ENCODE measurements around the gene UBE2G2.

UBE2G2 gene

GRCh38 chr21:44815852-44816628 lies 14.4 kb upstream of the UBE2G2 start:
- peaks cover 0 to 36% (median 33%) of the 10 kb centered on the region in 5 donors for H3K4me1 ChIP-seq (ENCODE audit: control insufficient read depth in 5 of 5, insufficient read depth in 5 of 5, low read length in 5 of 5)
- H3K4me3 ChIP-seq (ENCODE audit: low read depth in 1 of 5, low read length in 5 of 5): peak overlapping the region in 1 of 5 donors; percentile 13
- no peaks in the 10 kb centered on the region for H3K27me3 ChIP-seq (ENCODE audit: control insufficient read depth in 5 of 5, insufficient read depth in 4 of 5, low read length in 5 of 5)
- peak overlapping the region in 1 of 5 donors; percentile 28 for H3K9ac ChIP-seq (ENCODE audit: low read length in 5 of 5)
- H3K9me3 ChIP-seq (ENCODE audit: control insufficient read depth in 5 of 5, low read length in 5 of 5): peaks cover 0 to 20% (median 13%) of the 10 kb centered on the region in 5 donors
- no peak overlapping the region for H3K27ac ChIP-seq (ENCODE audit: low read depth, low read length)
- H3K36me3 ChIP-seq (ENCODE audit: control insufficient read depth in 5 of 5, insufficient read depth in 5 of 5, low read length in 5 of 5): peaks cover 0 to 21% (median 17%) of the 10 kb centered on the region in 5 donors

DNA sequence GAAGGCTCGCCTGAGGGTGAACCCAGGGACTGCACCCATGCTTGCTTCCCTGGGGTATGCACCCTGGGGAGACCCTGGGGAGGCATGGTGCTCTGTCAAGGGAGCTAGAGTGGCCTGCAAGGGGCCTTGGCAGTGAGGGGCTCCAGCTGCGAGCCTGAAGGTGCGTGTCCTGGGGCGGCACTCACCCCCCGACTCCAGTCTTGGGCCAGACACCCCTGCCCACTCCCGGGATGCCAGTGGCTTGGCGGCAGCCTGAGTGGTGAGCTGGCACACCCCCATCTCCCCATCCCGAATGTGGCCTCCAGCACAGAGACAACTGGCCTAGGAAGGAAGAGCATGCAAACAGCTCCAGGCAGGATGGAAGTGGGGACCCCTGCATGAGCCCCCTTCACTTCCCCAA lies 13.6 kb upstream of the UBE2G2 start:
- peak overlapping the region; percentile 30 for H3K27ac ChIP-seq (ENCODE audit: low read depth, low read length)
- peaks cover 0 to 12% (median 11%) of the 10 kb centered on the region in 5 donors for H3K9me3 ChIP-seq (ENCODE audit: control insufficient read depth in 5 of 5, low read length in 5 of 5)
- peaks cover 0 to 36% (median 33%) of the 10 kb centered on the region in 5 donors for H3K4me1 ChIP-seq (ENCODE audit: control insufficient read depth in 5 of 5, insufficient read depth in 5 of 5, low read length in 5 of 5)
- peaks cover 0 to 28% (median 23%) of the 10 kb centered on the region in 5 donors for H3K36me3 ChIP-seq (ENCODE audit: control insufficient read depth in 5 of 5, insufficient read depth in 5 of 5, low read length in 5 of 5)
- H3K4me3 ChIP-seq (ENCODE audit: low read depth in 1 of 5, low read length in 5 of 5): no peak overlapping the region
- no peaks in the 10 kb centered on the region for H3K27me3 ChIP-seq (ENCODE audit: control insufficient read depth in 5 of 5, insufficient read depth in 4 of 5, low read length in 5 of 5)
- no peak overlapping the region for H3K9ac ChIP-seq (ENCODE audit: low read length in 5 of 5)

DNA sequence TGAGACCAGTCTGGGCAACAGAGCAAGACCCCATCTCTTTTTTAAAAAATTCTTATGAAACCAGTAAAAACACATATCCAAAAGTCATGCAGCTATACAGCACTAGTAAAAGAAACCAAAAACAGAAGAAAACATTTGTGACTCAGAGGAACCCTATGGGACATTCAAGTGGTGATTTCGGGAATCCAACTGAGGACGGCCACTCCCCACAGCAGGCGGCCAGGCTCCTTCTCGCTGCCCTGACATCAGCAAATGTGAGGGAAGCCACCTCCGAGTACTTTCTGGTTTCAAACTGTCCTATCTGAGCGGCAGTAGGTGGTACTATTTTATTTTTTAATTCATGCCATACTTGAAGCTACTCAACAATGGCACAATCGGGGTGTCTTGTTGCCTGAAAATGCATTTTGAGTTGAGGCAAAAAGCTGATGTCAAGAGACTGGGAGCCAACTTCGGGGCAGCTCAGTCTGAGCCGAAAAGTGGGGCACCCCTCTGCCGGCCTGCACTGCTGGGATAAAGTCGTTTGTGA lies 12.9 kb upstream of the UBE2G2 start:
- Histone ChIP-seq H3K27me3 (ENCODE audit: control insufficient read depth in 5 of 5, insufficient read depth in 4 of 5, low read length in 5 of 5) (no peaks in the 10 kb centered on the region), H3K4me3 (ENCODE audit: low read depth in 1 of 5, low read length in 5 of 5) (peak overlapping the region in 1 of 5 donors; percentile 6), H3K36me3 (ENCODE audit: control insufficient read depth in 5 of 5, insufficient read depth in 5 of 5, low read length in 5 of 5) (peaks cover 0 to 34% (median 29%) of the 10 kb centered on the region in 5 donors), H3K9ac (ENCODE audit: low read length in 5 of 5) (no peak overlapping the region), H3K4me1 (ENCODE audit: control insufficient read depth in 5 of 5, insufficient read depth in 5 of 5, low read length in 5 of 5) (peaks cover 0 to 36% (median 33%) of the 10 kb centered on the region in 5 donors), H3K9me3 (ENCODE audit: control insufficient read depth in 5 of 5, low read length in 5 of 5) (peaks cover 0 to 8% (median 6%) of the 10 kb centered on the region in 5 donors), H3K27ac (ENCODE audit: low read depth, low read length) (peak overlapping the region; percentile 30)

DNA sequence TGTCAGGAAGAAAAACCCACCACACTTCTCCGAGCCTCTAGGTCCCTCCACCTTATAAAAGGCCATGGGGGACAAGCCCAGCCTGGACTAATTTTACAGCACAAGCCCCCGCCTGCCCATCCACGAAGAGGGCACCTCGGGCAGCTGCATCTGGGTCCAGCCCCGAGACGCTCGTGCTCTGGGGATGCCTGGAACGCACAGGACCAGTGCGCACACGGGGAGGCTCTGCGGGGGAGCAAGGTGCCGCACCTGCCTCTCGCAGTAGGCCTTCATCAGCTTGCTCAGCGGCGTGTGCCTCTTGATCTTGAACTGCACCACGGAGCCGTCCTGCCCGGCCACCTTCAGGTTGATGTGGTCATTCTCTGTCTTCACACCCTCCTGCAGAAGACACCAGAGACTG lies 12.1 kb upstream of the UBE2G2 start:
- peaks cover 0 to 33% (median 31%) of the 10 kb centered on the region in 5 donors for H3K4me1 ChIP-seq (ENCODE audit: control insufficient read depth in 5 of 5, insufficient read depth in 5 of 5, low read length in 5 of 5)

DNA sequence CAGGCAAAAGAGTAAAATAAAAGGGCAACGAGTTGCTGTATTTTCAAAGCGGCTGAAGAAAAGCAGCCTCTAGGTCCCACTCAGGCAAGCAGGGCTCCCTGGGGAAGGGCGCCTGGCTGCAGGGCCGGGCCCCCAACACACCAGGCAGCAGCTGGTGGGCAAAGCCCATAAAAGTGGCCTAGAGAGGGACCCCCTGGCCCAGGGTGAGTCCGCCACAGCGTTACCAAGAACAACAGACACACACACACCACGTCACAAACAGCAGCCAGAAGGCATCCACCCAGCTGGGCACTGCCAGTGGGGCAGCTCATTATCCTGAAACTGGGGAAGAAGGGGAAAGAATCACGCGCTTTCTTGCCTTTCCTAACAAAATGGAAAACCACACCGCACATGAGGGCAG lies 11.5 kb upstream of the UBE2G2 start:
- peaks cover 0 to 49% (median 42%) of the 10 kb centered on the region in 5 donors for H3K36me3 ChIP-seq (ENCODE audit: control insufficient read depth in 5 of 5, insufficient read depth in 5 of 5, low read length in 5 of 5)
- no peak overlapping the region for H3K9ac ChIP-seq (ENCODE audit: low read length in 5 of 5)
- H3K9me3 ChIP-seq (ENCODE audit: control insufficient read depth in 5 of 5, low read length in 5 of 5): no peaks in the 10 kb centered on the region
- H3K4me3 ChIP-seq (ENCODE audit: low read depth in 1 of 5, low read length in 5 of 5): no peak overlapping the region
- no peaks in the 10 kb centered on the region for H3K27me3 ChIP-seq (ENCODE audit: control insufficient read depth in 5 of 5, insufficient read depth in 4 of 5, low read length in 5 of 5)
- peaks cover 0 to 30% (median 27%) of the 10 kb centered on the region in 5 donors for H3K4me1 ChIP-seq (ENCODE audit: control insufficient read depth in 5 of 5, insufficient read depth in 5 of 5, low read length in 5 of 5)
- H3K27ac ChIP-seq (ENCODE audit: low read depth, low read length): no peak overlapping the region

More for the DNA sequence above, 12.1 kb upstream of the UBE2G2 start:
- H3K9ac ChIP-seq (ENCODE audit: low read length in 5 of 5): no peak overlapping the region
- no peak overlapping the region for H3K4me3 ChIP-seq (ENCODE audit: low read depth in 1 of 5, low read length in 5 of 5)
- H3K27ac ChIP-seq (ENCODE audit: low read depth, low read length): no peak overlapping the region
- H3K36me3 ChIP-seq (ENCODE audit: control insufficient read depth in 5 of 5, insufficient read depth in 5 of 5, low read length in 5 of 5): peaks cover 0 to 43% (median 37%) of the 10 kb centered on the region in 5 donors
- H3K27me3 ChIP-seq (ENCODE audit: control insufficient read depth in 5 of 5, insufficient read depth in 4 of 5, low read length in 5 of 5): no peaks in the 10 kb centered on the region
- peaks cover 0 to under 1% (median 0%) of the 10 kb centered on the region in 5 donors for H3K9me3 ChIP-seq (ENCODE audit: control insufficient read depth in 5 of 5, low read length in 5 of 5)

- no peak overlapping the region for H3K9ac ChIP-seq (ENCODE audit: low read length in 5 of 5)
- H3K27ac ChIP-seq (ENCODE audit: low read depth, low read length): no peak overlapping the region
- H3K9me3 ChIP-seq (ENCODE audit: control insufficient read depth in 5 of 5, low read length in 5 of 5): no peaks in the 10 kb centered on the region
- no peaks in the 10 kb centered on the region for H3K27me3 ChIP-seq (ENCODE audit: control insufficient read depth in 5 of 5, insufficient read depth in 4 of 5, low read length in 5 of 5)
- peaks cover 0 to 30% (median 27%) of the 10 kb centered on the region in 5 donors for H3K4me1 ChIP-seq (ENCODE audit: control insufficient read depth in 5 of 5, insufficient read depth in 5 of 5, low read length in 5 of 5)
- H3K4me3 ChIP-seq (ENCODE audit: low read depth in 1 of 5, low read length in 5 of 5): no peak overlapping the region
- peaks cover 0 to 54% (median 44%) of the 10 kb centered on the region in 5 donors for H3K36me3 ChIP-seq (ENCODE audit: control insufficient read depth in 5 of 5, insufficient read depth in 5 of 5, low read length in 5 of 5)
These were observed 11.0 kb upstream of the UBE2G2 start for GRCh38 chr21:44812640-44813039.

DNA sequence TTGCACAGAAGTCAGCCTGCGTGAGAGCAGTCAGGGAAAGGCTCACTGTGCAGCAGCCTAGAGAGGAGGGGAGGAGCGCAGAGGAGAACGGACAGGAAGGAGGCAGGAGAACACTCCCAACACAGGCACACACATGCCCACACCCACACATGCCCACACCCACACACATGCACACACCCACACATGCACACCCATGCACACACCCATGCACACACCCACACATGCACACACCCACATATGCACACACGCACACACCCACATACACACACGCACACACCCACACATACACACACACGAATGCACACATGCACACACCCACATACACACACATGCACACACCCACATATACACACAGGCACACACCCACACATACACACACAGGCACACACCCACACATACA lies 9.2 kb upstream of the UBE2G2 start:
- no peak overlapping the region for H3K27ac ChIP-seq (ENCODE audit: low read depth, low read length)
- H3K36me3 ChIP-seq (ENCODE audit: control insufficient read depth in 5 of 5, insufficient read depth in 5 of 5, low read length in 5 of 5): peaks cover 2 to 71% (median 59%) of the 10 kb centered on the region in 5 donors
- H3K9ac ChIP-seq (ENCODE audit: low read length in 5 of 5): no peak overlapping the region
- H3K4me3 ChIP-seq (ENCODE audit: low read depth in 1 of 5, low read length in 5 of 5): no peak overlapping the region
- no peaks in the 10 kb centered on the region for H3K27me3 ChIP-seq (ENCODE audit: control insufficient read depth in 5 of 5, insufficient read depth in 4 of 5, low read length in 5 of 5)
- no peaks in the 10 kb centered on the region for H3K9me3 ChIP-seq (ENCODE audit: control insufficient read depth in 5 of 5, low read length in 5 of 5)
- H3K4me1 ChIP-seq (ENCODE audit: control insufficient read depth in 5 of 5, insufficient read depth in 5 of 5, low read length in 5 of 5): peaks cover 0 to 15% (median 11%) of the 10 kb centered on the region in 5 donors

GRCh38 chr21:44805859-44806258 lies 4.2 kb upstream of the UBE2G2 start:
- Histone ChIP-seq H3K9ac (ENCODE audit: low read length in 5 of 5) (no peak overlapping the region), H3K4me1 (ENCODE audit: control insufficient read depth in 5 of 5, insufficient read depth in 5 of 5, low read length in 5 of 5) (peaks cover 2 to 28% (median 13%) of the 10 kb centered on the region in 5 donors), H3K36me3 (ENCODE audit: control insufficient read depth in 5 of 5, insufficient read depth in 5 of 5, low read length in 5 of 5) (peaks cover 4 to 66% (median 46%) of the 10 kb centered on the region in 5 donors), H3K4me3 (ENCODE audit: low read depth in 1 of 5, low read length in 5 of 5) (no peak overlapping the region), H3K9me3 (ENCODE audit: control insufficient read depth in 5 of 5, low read length in 5 of 5) (no peaks in the 10 kb centered on the region), H3K27me3 (ENCODE audit: control insufficient read depth in 5 of 5, insufficient read depth in 4 of 5, low read length in 5 of 5) (no peaks in the 10 kb centered on the region), H3K27ac (ENCODE audit: low read depth, low read length) (no peak overlapping the region)

DNA sequence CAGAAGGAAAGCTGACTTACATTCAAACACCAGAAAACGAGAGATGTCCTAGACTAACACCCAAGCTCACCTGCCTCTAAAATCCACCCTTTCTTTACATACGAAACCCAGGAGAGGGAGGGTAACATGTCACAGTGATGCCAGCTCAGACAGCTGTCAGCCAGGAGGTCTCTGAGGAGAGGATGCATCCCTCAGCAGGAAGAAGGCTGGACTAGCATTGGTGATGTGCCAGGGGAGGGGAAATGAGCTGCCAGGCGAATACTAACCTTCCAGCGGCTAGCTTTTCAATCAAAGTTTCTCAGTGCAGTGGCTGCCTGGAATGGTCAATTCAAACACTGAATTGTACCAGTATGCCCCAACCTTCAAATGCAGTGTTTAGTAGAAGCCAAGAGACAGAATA lies 3.6 kb upstream of the UBE2G2 start:
- Histone ChIP-seq H3K9ac (ENCODE audit: low read length in 5 of 5) (no peak overlapping the region), H3K27me3 (ENCODE audit: control insufficient read depth in 5 of 5, insufficient read depth in 4 of 5, low read length in 5 of 5) (no peaks in the 10 kb centered on the region), H3K9me3 (ENCODE audit: control insufficient read depth in 5 of 5, low read length in 5 of 5) (no peaks in the 10 kb centered on the region), H3K4me1 (ENCODE audit: control insufficient read depth in 5 of 5, insufficient read depth in 5 of 5, low read length in 5 of 5) (peaks cover 6 to 34% (median 19%) of the 10 kb centered on the region in 5 donors), H3K36me3 (ENCODE audit: control insufficient read depth in 5 of 5, insufficient read depth in 5 of 5, low read length in 5 of 5) (peaks cover 4 to 60% (median 40%) of the 10 kb centered on the region in 5 donors), H3K27ac (ENCODE audit: low read depth, low read length) (no peak overlapping the region), H3K4me3 (ENCODE audit: low read depth in 1 of 5, low read length in 5 of 5) (no peak overlapping the region)

- Histone ChIP-seq H3K9ac (ENCODE audit: low read length in 5 of 5) (no peak overlapping the region), H3K27ac (ENCODE audit: low read depth, low read length) (no peak overlapping the region), H3K27me3 (ENCODE audit: control insufficient read depth in 5 of 5, insufficient read depth in 4 of 5, low read length in 5 of 5) (no peaks in the 10 kb centered on the region), H3K36me3 (ENCODE audit: control insufficient read depth in 5 of 5, insufficient read depth in 5 of 5, low read length in 5 of 5) (peaks cover 4 to 55% (median 36%) of the 10 kb centered on the region in 5 donors), H3K4me1 (ENCODE audit: control insufficient read depth in 5 of 5, insufficient read depth in 5 of 5, low read length in 5 of 5) (peaks cover 6 to 38% (median 24%) of the 10 kb centered on the region in 5 donors), H3K4me3 (ENCODE audit: low read depth in 1 of 5, low read length in 5 of 5) (no peak overlapping the region), H3K9me3 (ENCODE audit: control insufficient read depth in 5 of 5, low read length in 5 of 5) (no peaks in the 10 kb centered on the region)
These were observed 3.1 kb upstream of the UBE2G2 start for GRCh38 chr21:44804762-44805161.

All from subcutaneous abdominal adipose tissue (tissue), 5 donors.